ENCODE results near the gene GPAT3. TPM values are rescaled to one million over a fixed set of nuclear protein-coding genes. Genes with fewer than 3 reads are reported as not detected.
"Not testable (repeated sequence)": the region's sequence is repeated elsewhere in the genome, so short reads cannot be mapped to it uniquely, and the experiment has no call there.

Gene GPAT3
- total RNA-seq, 2 donors from 2014 or later = 1.8 to 4.3 TPM

DNA sequence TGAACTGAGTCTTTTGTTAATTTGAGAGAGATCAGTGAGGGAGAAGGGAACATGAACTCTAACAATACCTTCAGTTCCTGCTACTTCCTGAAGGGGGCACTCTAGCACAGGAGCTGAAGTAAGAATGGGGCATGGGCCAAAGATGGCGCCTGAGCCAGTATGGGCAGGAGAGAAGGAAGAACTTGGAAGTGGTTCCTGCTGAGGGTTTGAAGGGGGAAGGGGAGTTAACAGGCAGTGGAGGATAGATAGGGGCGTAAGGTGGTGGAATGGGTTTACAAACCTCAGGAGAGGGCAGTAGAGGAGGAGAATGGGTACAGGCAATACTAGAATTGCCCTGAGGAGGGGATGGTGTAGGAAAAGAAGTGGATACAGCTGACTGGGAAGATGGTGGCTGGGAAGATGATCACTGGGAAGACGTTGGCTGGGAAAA lies 26.7 kb upstream of the GPAT3 start:
- DNase-seq (peak; percentile 74 to 80 (median 78)), ATAC-seq (peak; percentile 74)
- H3K9me3 ChIP-seq; H3K27ac ChIP-seq; H3K36me3 ChIP-seq (replicated peaks in 1 of 2; ENCODE audit: insufficient read depth in 1 of 2, low read depth in 2 of 2); H3K4me1 ChIP-seq; H3K4me3 ChIP-seq; H3K27me3 ChIP-seq: not testable (repeated sequence)
- intact Hi-C loops (cut with DNase I) = loop anchor here (5.0 kb wide), 1 partner anchor 133 kb away; no protein-coding TSS in a partner anchor
- WGBS, 2 donors = 35 to 41% methylated on average over 3 of the region's 3 CpGs
- TF ChIP-seq, protein P1, sequence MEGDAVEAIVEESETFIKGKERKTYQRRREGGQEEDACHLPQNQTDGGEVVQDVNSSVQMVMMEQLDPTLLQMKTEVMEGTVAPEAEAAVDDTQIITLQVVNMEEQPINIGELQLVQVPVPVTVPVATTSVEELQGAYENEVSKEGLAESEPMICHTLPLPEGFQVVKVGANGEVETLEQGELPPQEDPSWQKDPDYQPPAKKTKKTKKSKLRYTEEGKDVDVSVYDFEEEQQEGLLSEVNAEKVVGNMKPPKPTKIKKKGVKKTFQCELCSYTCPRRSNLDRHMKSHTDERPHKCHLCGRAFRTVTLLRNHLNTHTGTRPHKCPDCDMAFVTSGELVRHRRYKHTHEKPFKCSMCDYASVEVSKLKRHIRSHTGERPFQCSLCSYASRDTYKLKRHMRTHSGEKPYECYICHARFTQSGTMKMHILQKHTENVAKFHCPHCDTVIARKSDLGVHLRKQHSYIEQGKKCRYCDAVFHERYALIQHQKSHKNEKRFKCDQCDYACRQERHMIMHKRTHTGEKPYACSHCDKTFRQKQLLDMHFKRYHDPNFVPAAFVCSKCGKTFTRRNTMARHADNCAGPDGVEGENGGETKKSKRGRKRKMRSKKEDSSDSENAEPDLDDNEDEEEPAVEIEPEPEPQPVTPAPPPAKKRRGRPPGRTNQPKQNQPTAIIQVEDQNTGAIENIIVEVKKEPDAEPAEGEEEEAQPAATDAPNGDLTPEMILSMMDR (IDR thresholded peaks at IDR 0.05) = peak; percentile 54 to 95 (median 94)

DNA sequence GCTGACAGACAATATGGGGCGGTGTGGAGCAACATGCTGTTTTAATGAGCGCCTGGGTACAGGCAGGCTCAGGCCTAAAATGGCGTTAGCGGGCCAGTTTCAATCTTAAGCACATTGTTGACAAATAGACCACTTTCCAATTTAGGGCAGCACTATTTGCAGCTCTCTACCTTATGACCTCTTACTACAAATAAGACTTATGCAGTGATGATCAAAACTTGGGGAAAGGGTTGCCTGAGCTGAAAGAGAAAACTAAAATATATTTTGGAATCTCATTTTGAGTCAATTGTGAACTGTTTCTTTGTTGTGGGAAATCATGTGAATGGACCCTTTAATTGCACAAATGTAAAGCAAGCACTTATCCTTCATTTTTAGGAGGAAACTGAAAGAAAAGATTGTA lies 25.5 kb upstream of the GPAT3 start:
- H3K27ac ChIP-seq = no peak overlapping the region
- no peaks in the 10 kb centered on the region for H3K36me3 ChIP-seq (replicated peaks in 1 of 2; ENCODE audit: insufficient read depth in 1 of 2, low read depth in 2 of 2)
- no peak for ATAC-seq
- intact Hi-C loops (cut with DNase I) = no loop called here
- TF ChIP-seq POLR2A (IDR thresholded peaks at IDR 0.05) = no peak
- H3K4me1 ChIP-seq = no peaks in the 10 kb centered on the region
- no peaks in the 10 kb centered on the region for H3K27me3 ChIP-seq
- H3K4me3 ChIP-seq = no peak overlapping the region
- no peak for DNase-seq
- 70 to 85% methylated on average over 4 of the region's 4 CpGs for WGBS, 2 donors
- no peaks in the 10 kb centered on the region for H3K9me3 ChIP-seq

DNA sequence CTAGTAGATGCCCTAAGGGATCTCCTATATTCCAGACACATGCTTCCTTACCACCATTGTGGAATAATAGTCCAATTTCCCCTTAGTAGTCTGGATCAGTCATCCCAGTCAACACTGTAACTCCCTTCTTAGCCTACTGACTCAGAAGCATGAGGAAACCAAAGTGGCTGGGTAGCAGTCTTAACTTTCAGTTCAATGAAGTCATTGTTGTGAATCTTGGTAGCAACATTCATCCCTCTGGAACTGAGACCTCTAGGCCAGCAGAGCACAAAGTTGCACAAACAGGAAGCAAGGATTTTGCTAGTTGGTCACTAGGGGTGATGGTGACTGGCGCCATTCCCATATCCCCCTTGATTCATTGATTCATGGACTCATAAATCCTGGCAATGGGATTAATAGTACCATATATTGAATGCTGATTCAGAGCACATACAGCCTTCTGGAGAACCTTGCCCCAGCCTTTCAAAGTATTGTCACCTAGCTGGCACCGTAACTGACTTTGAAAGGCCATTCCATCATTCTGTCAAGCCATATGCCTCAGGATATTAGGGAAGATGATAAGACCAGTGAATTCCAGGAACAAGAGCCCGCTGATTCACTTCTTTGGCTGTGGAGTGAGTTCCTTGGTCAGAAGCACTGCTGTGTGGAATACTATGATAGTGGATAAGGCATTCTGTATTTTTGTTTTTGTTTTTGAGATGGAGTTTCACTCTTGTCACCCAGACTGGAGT lies 19.7 kb upstream of the GPAT3 start:
- no peak overlapping the region for H3K4me3 ChIP-seq
- TF ChIP-seq, protein P1 (IDR thresholded peaks at IDR 0.05) = no peak
- no peak for TF ChIP-seq POLR2A (IDR thresholded peaks at IDR 0.05)
- WGBS, 2 donors = 47 to 79% methylated on average over 3 of the region's 3 CpGs
- H3K9me3 ChIP-seq = no peaks in the 10 kb centered on the region
- H3K36me3 ChIP-seq (replicated peaks in 1 of 2; ENCODE audit: insufficient read depth in 1 of 2, low read depth in 2 of 2) = no peaks in the 10 kb centered on the region
- ATAC-seq = no peak
- no peak for DNase-seq
- H3K4me1 ChIP-seq = no peaks in the 10 kb centered on the region
- H3K27me3 ChIP-seq = no peaks in the 10 kb centered on the region
- H3K27ac ChIP-seq = no peak overlapping the region
- intact Hi-C loops (cut with DNase I) = no loop called here

DNA sequence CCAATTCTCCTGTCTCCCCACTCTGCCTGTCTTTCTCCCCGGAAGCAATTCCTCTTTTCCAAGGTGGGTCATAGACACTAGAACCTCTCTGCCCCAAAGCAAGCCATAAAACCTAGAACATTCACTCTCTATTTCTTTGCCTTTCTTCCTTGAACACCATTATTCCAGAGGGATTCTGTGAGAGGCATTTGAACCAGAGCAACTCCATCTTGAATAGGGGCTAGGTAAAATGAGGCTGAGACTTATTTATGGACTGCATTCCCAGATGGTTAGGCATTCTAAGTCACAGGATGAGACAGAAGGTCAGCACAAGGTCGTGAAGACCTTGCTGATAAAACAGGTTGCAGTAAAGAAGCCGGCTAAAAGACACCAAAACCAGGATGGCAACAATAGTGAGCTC lies 13.7 kb upstream of the GPAT3 start:
- TF ChIP-seq, protein P1 (IDR thresholded peaks at IDR 0.05) = no peak
- TF ChIP-seq POLR2A (IDR thresholded peaks at IDR 0.05) = no peak
- no peak overlapping the region for H3K4me3 ChIP-seq
- intact Hi-C loops (cut with DNase I) = no loop called here
- no peak for ATAC-seq
- no peak overlapping the region for H3K27ac ChIP-seq
- no peak for DNase-seq
- no peaks in the 10 kb centered on the region for H3K27me3 ChIP-seq
- no peaks in the 10 kb centered on the region for H3K4me1 ChIP-seq
- no peaks in the 10 kb centered on the region for H3K9me3 ChIP-seq
- no peaks in the 10 kb centered on the region for H3K36me3 ChIP-seq (replicated peaks in 1 of 2; ENCODE audit: insufficient read depth in 1 of 2, low read depth in 2 of 2)
- WGBS, 2 donors = 45 to 57% methylated on average over 3 of the region's 3 CpGs

DNA sequence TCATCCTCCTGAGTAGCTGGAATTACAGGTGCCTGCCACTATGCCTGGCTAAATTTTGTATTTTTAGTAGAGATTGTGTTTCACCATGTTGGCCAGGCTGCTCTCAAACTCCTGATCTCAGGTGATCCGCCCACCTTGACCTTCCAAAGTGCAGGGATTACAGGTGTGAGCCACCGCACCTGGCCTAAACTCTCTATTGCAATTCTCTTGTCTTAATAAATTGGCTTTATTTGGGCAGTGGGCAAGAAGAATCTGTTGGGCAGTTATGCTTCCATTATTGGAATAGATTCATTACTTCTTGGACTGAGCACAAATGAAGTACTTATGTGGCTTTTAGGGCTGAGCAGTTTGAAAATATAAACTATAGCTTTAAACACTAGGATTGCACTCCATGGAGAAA lies 8.2 kb upstream of the GPAT3 start:
- TF ChIP-seq POLR2A (IDR thresholded peaks at IDR 0.05) = no peak
- TF ChIP-seq, protein P1 (IDR thresholded peaks at IDR 0.05) = no peak
- DNase-seq (no peak), ATAC-seq (no peak)
- no peaks in the 10 kb centered on the region for H3K36me3 ChIP-seq (replicated peaks in 1 of 2; ENCODE audit: insufficient read depth in 1 of 2, low read depth in 2 of 2)
- H3K4me1 ChIP-seq = no peaks in the 10 kb centered on the region
- H3K27me3 ChIP-seq = no peaks in the 10 kb centered on the region
- WGBS, 2 donors = 52 to 69% methylated on average over 2 of the region's 2 CpGs
- no peaks in the 10 kb centered on the region for H3K9me3 ChIP-seq
- no peak overlapping the region for H3K27ac ChIP-seq
- intact Hi-C loops (cut with DNase I) = no loop called here
- no peak overlapping the region for H3K4me3 ChIP-seq

All from body of pancreas (tissue), 4 donors.